Islet of Langerhans (tissue), 1 donor: Measurements from ENCODE around the gene ST6GALNAC3.

Experiments used
- FAIRE-seq: peaks from one replicate; lab custom pipeline; 2011; peaks lifted over from hg19 to GRCh38; lab: Jason Lieb, UNC

Gene ST6GALNAC3

DNA sequence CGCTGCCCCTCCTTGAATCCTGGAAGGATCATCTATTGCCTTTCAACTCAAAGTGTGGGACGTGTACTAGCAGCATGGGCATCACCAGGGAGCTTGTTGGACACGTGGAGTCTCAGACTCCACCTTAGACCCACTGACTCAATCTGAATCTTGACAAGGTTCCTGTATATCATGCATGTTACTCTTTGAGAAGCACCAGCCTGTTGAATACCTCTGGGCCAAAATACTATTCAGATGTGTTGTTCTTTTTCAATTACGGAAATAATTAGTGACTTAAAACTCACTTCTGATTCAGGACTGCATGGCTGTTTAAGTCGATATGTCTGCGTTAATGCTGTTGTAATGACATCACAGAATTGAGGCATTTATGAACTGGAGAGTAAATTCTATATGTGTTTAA lies 70.8 kb downstream of the ST6GALNAC3 start:
- no peak for FAIRE-seq

DNA sequence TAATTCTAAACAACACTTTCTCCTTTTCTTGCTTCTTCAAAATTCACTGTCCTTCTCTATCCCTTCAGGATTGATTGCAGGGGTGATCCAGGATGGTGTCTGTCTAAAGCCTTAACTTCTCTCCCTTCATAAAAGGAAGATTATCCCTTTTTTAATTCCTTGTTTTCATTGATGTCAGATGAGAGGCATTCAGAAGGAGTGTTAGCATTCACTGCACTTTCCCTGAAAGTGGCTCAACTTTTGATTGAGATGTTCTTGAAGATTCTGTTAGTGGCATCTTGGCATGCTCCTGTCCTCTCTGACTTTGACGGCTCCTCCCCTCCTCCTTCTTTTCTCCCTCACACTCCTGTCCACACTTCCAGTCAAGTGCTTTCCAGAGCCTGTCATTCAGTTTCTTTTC lies 71.6 kb downstream of the ST6GALNAC3 start:
- FAIRE-seq, result no peak

DNA sequence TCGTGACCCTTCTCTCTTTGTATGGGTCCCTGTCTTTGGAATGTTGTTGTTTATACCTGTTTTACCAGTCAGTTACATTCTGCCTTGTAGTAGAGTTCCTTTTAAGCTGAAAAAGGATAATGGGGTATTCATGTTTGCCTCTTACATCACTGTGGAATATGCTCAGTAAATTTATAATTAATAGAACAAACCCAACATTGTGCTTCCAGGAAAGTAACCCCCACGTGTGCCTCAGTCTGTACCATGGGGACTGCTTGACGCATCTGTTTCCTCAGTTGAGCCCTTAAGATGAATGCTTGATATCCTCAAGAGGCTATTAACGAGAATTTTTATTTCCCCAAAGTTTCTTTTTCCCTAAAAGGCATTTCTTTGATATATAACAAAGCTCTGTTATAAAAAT lies 73.4 kb downstream of the ST6GALNAC3 start:
- no peak for FAIRE-seq

DNA sequence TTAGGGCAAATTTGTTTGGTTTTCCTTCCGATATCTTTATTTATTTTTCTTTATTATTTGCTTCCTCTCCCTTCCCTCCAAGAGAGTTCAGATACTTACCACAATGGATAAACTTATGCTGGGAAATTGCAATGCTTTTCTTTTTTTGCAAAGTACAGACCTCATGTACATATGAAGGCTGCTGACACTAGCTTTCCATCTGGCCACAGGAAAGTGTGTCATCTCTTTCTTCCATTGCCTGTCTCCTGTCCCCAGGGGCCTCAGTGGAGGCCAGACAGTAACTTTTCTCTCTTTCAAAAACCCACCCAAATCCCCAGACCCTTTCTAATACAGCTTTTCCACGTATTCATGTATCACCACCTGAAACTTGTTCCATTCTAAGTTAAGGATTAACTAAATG lies 73.9 kb downstream of the ST6GALNAC3 start:
- no peak for FAIRE-seq

DNA sequence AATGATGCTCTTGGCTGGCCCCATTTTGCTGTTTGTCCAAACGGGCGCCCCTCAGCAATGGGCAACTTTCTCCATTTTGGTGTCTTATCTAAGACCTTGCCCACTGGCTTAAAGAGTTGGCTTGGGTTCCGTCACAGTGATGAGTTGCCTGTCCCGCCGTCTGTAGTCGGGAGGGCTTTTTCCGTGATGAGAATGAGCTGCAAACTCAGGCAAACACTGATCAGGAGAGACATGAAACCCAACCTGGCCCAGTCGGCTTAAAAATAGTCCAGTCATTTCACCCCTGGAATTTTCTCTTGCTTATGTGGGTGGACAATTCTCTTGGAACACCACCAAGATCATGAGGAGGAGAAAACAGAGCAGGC lies 79.3 kb downstream of the ST6GALNAC3 start:
- FAIRE-seq, result no peak

DNA sequence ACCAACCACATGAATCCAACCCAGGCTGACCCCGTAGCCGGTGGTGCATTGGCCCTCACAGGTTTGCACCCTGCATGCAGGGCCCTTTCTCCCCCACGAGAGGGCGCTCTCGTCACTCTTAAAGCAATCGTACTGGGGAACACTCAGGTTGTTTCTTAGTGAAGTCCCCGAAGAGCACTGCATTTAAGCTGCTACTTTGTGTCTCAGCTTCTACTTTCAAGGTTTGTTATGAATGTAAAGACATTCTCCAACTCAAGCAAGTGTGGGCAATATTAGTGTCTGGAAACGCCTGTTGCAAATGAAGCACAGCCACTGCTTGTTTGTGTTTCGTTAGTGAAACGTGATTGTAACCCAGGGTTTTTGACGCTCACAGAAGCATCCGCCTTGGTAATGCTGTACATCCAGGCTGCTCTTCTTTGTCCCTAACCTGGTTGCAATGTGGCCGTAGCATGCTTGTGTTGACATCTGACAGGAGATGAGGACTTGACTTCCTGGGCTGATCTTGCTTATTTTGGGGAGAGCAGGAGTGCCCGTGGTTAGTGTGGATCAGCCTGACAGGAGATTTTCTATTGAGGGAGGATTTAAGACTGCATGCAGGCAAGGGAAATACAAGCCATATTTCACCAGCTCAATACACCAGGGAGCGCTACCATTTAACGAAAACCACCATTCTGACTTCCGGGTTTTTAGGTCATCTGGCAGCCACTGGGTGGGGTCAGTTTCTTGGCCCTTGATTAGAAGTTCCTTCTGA lies 79.8 kb downstream of the ST6GALNAC3 start:
- FAIRE-seq, result peak; percentile 84

DNA sequence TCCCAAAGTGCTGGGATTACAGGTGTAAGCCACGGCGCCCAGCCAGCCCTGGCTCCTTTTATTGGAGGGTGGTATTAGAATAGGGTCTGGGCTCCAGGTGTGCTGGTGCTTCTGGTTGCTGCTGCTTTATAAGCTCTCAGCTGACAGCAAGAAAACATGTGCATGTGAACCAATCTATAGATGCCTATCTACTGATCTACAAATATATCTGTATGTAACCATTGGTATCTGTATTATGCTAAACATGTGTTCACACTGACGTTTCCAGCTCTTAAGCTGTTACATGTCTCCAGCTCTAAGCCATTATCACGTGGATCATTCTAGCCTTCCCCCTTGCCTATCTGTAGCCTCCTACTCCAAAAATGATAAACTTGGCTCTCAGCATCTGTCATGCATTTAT lies 82.4 kb downstream of the ST6GALNAC3 start:
- no peak for FAIRE-seq

DNA sequence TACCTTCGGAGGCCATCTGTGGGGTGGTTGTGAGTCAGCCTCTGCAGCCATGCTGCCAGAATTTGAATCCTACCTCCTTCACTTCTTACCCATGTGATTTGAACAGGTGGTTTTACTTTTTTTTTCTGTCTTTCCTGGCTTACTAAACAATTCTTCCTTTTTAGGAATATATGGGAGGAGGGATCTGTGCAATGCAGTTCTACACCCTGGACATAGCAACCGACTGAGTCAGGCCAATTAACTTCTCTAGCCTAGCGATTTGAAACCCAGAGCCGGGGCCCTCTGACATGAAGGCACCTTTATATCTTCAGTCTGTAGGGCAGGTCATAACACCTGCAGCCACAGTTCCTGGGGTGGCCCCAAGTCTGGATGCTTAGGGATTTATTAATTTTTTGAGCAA lies 83.6 kb downstream of the ST6GALNAC3 start:
- no peak for FAIRE-seq

DNA sequence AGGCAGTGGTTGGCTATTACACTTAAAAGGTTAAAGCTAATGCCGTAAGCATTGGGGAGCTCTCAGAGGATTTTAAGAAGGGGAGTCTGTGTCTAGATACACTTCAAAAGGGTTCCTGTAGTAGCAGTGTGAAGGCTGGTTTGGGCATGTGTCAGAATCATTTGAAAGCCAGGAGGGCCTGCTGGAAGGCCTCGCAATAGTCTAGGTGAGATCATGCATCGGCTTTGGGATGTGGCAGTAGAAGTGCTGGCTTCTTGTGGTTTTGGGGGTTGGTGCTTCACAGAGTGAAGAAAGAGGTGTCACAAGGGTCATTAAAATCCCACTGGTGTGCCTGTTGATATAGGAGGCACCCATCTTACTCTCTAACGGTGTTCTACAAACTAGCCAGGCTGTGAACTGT lies 85.7 kb downstream of the ST6GALNAC3 start:
- no peak for FAIRE-seq

DNA sequence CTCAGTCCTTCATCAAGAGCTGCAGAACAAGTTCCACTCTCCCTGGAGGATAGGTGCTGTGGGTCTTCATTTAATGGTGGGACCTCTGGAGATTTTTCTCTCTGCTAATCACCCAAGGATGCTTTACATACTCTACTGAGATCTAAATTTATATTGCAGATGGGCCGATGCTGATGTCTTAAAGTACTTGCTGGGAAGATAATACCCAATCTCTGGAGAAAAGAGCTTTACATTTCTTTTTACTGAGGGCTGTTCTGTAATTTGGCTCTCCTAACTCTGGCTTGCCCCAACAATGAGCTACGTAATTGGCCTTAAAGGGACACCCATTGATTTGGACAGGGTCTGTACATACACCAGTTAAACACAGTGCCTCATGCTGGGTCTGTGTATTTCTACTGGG lies 86.9 kb downstream of the ST6GALNAC3 start:
- FAIRE-seq, result no peak

DNA sequence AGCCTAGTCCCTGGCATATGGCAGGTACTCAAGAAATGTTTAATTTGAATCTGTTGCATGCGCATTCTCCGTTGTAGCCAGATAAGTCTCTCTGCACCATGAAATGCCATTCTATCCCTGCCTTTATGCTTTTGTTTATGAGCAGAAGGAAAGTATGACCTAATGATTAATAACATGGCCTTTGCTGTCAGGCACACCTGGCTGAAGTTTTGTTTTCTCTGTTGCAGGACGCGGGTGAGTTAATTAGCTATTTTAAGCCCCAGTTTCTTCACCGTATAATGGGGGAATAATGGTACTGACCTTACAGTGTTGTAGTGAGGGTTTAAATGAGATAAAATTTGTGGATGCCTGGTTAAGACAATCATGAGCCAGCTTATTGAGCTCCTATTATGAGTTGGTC lies 87.7 kb downstream of the ST6GALNAC3 start:
- no peak for FAIRE-seq

DNA sequence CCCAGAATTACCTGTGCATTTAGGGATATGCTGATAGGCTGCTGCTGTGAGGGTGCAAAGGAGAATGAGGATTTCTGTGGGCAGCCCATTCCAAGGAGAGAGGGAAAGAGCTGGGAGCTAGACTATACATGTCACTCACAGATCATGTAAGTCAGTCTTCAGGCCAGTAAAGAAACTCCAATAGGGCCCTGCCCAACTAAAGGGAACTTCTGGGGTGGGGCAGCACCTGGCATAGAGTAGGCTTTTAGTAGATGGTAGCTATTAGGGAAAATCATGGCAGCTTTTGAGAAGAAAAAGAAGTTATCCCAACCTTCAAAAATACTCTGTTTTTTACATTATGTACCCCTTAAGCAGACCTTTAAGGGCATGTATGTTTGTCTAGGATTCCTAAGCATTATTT lies 89.6 kb downstream of the ST6GALNAC3 start:
- no peak for FAIRE-seq

DNA sequence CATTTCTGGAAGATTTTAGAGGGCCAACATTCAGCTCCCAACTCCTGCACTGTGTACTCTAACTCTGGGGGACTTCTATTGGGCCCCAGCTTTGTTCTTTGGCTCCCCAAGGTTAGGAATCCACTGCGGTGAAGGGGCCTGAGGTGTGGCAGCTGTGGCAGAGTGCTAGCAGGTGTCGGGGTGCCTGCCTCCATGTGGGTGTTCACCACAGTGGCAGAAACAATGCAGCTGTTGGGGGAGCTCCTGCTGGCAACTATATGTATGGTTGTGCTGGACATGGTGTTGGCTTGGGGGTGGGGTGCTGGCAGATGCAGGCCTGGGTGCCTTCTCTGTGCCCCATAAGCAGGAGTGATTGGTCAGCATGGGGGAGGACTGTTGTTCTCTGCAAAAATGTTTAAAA lies 95.5 kb downstream of the ST6GALNAC3 start:
- FAIRE-seq, result no peak

DNA sequence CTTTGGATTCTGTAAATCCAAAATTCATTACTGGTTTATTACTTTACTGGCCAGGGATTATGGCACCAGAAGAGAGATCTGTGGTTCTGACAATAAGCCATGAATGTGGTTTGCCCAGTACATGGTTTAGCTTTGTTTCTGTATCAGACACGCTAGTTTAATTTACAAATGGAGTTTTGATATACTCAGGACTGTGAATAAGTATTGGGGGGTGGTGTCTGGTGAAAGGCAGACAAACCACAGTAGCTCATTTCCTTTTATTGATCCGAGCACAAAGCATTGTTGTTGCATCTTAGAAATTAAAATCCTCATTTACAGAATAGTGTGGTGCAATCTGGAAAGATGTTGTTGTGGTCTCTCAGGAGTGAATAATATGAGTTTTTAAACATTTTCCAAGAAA lies 96.0 kb downstream of the ST6GALNAC3 start:
- FAIRE-seq, result no peak

DNA sequence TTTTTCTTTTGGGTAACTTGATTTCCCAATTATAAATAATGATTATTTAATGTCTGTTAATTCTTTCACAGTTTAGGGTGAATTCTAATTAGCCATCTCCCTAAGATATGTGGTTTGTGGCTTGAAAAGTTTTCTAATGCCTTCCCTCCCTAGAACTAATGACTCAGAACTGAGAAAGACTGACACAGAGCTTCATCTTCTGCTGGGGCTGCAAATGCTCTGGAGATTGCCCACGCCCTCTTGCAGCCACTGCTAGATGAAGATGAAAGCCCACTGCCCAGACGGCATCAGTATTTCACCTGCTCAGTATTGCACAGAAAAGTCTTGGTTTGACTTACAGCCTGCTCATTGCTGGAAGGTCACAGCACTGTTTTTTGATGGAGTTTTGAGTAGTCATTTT lies 101.5 kb downstream of the ST6GALNAC3 start:
- no peak for FAIRE-seq

DNA sequence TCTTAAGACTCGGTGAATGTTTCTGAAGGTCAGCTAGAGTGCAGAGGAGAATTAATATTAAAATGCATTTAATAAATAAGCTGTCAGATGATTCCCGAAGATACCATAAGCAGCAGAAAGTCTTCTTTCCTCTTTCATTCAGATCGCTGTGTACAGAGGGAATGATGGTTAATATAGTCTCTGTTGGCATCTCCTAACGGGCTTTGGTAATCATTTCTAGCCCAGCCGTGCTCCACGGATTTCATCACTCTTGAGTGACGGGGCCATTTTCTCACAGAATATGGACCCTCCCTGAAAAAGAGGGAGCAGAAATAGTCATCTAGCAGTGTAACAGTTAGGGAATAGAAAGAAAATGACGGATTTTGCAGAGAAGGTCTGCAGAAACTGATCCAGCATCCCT lies 103.1 kb downstream of the ST6GALNAC3 start:
- FAIRE-seq, result no peak

DNA sequence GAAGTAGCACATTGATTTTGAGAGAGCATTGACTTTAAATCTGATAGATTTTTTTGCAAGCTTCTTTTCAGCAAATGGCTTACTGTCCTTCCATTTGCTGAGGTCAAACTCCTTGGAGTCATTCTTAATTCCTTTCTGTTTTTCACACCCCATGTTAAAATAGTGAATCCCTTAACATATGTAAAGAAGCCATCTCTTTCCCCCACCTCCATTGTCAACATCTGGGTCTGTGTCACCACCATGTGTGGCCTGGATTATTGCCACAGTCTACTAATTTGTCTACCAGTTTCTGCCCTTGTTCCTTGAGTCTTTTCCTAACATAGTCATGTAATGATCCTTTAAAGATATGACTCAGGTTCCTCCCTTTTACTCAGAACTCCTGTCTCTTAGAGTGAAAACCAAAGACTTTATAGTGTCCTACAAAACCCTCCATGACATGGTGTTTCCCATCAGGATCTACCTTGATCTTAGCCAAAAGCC lies 104.7 kb downstream of the ST6GALNAC3 start:
- no peak for FAIRE-seq

DNA sequence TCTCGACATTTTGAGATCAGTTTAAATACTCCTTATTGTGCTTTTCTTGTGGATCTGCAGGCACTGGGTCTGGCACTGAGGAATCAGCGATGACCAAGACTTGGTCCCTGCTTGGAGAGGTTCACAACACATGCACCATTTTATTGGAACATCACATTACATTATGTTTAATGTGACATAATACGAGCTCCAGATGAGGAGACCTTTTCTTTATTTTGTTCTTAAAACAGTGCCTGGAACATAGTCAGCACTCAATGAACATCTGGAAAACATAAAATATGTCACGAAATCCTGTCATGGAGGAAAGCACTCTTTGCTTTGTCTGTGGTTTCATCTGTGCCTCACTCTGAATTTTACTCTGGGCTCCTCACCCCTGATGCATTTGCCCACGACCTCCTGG lies 110.7 kb downstream of the ST6GALNAC3 start:
- FAIRE-seq, result no peak

DNA sequence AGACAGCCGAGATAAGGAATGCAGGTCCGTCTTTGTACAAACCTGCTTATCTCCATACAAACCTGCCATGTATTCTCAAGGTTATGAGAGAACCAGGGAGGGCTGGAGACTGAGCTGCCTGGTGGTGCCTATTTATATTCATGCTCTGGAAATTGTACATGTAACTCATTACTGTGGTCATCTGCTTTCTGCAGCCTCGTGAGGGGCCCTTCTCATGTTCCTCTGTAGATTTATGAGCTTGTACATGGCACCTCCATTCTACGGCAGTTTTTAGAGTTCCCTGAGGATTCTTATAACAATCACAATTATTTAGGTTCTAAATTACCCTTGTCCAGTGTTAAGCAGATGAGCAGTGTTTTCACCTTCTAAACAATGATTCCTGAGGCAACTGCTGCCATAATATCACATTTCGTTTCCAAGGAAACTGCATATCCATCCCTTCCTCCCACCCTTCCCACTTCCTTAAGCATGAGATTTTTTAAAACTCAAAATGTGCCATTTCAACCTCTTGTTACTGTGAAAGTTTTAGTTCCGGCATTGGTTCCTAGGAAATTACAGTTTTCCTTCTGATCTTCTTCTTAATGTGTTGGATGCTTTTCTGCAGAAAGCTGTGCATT lies 112.1 kb downstream of the ST6GALNAC3 start:
- FAIRE-seq, result no peak

DNA sequence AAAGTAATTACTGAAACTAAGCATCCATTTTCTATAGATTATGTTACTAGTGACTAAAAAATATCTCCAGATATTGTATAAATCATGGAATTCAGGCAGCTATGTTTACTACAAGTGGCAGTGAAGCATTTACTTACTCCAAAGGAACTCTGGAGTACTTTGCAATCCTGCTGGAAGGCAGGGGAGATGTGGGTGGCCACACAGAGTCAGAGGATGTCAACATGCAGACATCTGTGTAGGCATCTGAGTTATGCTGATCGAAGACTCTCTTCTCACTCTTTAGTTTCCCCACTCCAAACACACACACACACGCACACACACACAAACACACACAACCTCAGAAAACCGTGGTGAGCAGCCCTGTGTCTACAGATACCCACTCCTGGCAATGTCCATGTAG lies 112.9 kb downstream of the ST6GALNAC3 start:
- no peak for FAIRE-seq

DNA sequence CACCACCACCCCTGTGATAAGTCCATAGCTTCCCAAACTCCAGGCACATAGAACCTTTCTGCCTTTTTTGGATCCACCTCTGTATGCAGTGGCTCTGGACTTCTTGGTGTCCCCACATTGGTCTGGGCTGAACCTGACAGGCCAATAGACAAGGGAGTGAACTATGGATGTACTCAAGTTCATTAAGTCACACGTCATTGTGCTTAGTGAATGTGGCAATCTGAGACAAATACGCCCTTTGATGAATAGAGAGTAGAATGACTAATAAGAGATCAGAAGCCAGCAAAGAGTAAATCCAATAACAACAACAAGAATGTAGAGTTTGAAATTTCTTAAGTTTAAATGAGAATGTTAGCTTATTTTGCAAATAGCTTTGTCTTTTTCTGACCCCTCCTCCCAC lies 114.8 kb downstream of the ST6GALNAC3 start:
- FAIRE-seq, result no peak

DNA sequence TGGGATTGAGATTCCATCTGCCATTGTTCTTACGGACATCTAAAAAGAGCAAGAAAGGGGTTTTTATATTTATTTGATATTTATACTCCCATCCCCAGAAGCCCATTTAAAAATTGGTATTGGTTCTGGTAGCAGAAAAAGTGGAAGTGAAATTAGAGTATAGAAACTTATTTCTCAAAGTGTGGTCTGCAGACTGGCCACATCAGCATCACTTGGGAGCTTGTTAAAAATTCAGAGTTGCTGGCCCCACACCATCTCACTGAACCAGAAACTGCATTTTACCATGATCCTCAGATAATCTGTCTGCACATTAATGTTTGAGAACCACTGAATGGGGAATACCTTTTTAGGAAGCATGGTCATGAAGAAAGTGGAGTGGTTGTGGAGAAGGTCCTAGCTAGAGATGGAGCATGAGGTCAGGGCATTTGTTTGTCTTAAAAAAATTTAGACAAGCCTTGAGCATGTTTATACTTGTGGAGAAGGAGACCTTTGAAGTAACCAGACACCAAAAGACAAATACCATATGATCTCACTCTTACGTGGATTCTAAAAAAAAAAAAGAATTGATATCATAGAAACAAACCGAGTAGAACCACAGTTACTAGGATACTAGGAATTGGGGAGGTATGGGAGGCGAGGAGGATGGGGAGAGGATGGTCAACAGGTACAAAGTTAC lies 116.3 kb downstream of the ST6GALNAC3 start:
- no peak for FAIRE-seq

DNA sequence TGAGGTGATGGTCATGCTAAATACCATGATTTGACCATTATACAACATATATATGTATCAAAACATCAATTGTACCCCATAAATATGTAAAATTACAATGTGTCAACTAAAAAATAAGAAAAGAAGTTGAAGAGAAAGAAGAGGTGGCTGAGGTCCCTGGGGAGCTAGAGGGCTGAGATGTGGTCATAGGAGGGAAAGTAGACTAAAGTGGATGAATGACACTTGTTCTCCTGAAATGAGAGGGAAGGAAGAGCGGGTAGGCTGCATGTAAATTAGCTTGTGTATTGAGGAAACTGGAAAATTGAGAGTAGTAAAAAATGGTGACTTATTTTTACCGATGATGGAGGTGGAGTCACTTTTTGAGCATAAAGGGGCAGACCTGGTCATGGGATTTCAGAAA lies 117.0 kb downstream of the ST6GALNAC3 start:
- FAIRE-seq, result no peak

DNA sequence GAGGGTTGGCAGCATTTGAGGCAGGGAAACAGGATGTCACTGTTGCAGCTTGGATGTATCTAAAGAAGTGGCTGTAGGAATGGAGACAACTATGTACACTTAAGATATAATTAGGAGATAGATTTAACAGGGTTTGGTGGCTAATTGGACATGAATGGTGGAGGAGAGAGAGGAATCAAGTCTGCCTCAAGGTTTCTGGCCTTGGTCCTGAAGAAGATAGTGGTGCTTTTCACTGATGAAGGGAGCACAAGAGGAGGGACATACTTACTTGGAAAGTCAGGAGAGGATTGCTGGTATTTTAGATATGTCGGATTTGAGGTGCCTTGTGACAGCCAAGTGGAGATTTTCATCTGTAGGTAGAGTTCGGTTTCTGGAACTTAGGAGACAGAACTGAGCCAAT lies 123.9 kb downstream of the ST6GALNAC3 start:
- no peak for FAIRE-seq
